OCI-LY7 (cell line): ENCODE results near the gene PDXP. TPM values are rescaled to one million over a fixed set of nuclear protein-coding genes. Genes with fewer than 3 reads are reported as not detected.

ENCODE experiments used
- BruUV-seq: library from RNA; stranded (reverse); fragments of 400-500 nt; replicated peaks from 2 replicates; lab custom pipeline; 2021; lab: Mats Ljungman, UMichigan
- CTCF ChIA-PET: fragments of 300-600 bp; sonication (Branson Sonifier 250); formaldehyde crosslinking; loops from one replicate; lab custom pipeline; 2022; ENCODE audit warnings: antibody characterized with exemption; ENCODE audit not compliant: unreplicated experiment; lab: Charles Lee
- POLR2A ChIA-PET: fragments of 300-600 bp; sonication (Branson Sonifier 250); formaldehyde crosslinking; loops from one replicate; lab custom pipeline; 2022; ENCODE audit warnings: antibody characterized with exemption; lab: Charles Lee
- DNase-seq: peaks from one replicate; pipeline ENCODE4 v3.0.0-alpha.2; 2015; ENCODE audit warnings: low spot score
- H2AFZ ChIP-seq: fragments of 200-600 bp; sonication (generic), shearing (Covaris generic); 2 replicates; pipeline ENCODE4 v1.6.1; 2014; ENCODE audit warnings: mild to moderate bottlenecking, antibody characterized with exemption, low read length, moderate library complexity
- H3K27ac ChIP-seq: fragments of 200-600 bp; sonication (generic); 2 replicates; pipeline ENCODE4 v1.5.1; 2014; ENCODE audit warnings: mixed run types, low read depth, mild to moderate bottlenecking, moderate library complexity, low read length, inconsistent platforms; ENCODE audit not compliant: poor library complexity, severe bottlenecking
- H3K36me3 ChIP-seq: fragments of 200-600 bp; sonication (generic); 2 replicates; pipeline ENCODE4 v1.6.1; 2014; ENCODE audit warnings: mild to moderate bottlenecking, antibody characterized with exemption, low read length, moderate library complexity, mixed read lengths; ENCODE audit not compliant: insufficient read depth
- H3K4me1 ChIP-seq: fragments of 200-600 bp; sonication (generic); 2 replicates; pipeline ENCODE4 v1.5.1; 2014; ENCODE audit warnings: mild to moderate bottlenecking, low read length; ENCODE audit not compliant: insufficient read depth, poor library complexity, severe bottlenecking
- H3K4me2 ChIP-seq: fragments of 200-600 bp; sonication (generic); 2 replicates; pipeline ENCODE4 v1.6.1; 2014; ENCODE audit warnings: mild to moderate bottlenecking, low read length
- H3K4me3 ChIP-seq: fragments of 200-600 bp; sonication (generic); 2 replicates; pipeline ENCODE4 v1.5.1; 2014; ENCODE audit warnings: mild to moderate bottlenecking, low read depth, low read length; ENCODE audit not compliant: poor library complexity, severe bottlenecking
- H3K79me2 ChIP-seq: fragments of 200-600 bp; sonication (generic); 2 replicates; pipeline ENCODE4 v1.6.1; 2016; ENCODE audit warnings: low read depth, mild to moderate bottlenecking, low read length, moderate library complexity, mixed read lengths; ENCODE audit not compliant: insufficient read depth
- H3K9me2 ChIP-seq: fragments of 200-600 bp; sonication (generic); 2 replicates; pipeline ENCODE4 v1.6.1; 2016; ENCODE audit warnings: mild to moderate bottlenecking, low read length, mixed read lengths; ENCODE audit not compliant: insufficient read depth
- H3K9me3 ChIP-seq: fragments of 200-600 bp; sonication (generic); 2 replicates; pipeline ENCODE4 v1.6.1; 2014; ENCODE audit warnings: mild to moderate bottlenecking, mixed run types, low read length, mixed read lengths
- H4K20me1 ChIP-seq: fragments of 200-600 bp; sonication (generic); 2 replicates; pipeline ENCODE4 v1.6.1; 2014; ENCODE audit warnings: mild to moderate bottlenecking, antibody characterized with exemption, low read length, moderate library complexity, mixed read lengths; ENCODE audit not compliant: insufficient read depth
- EZH2phosphoT487 ChIP-seq: fragments of 200-600 bp; sonication (generic); IDR thresholded peaks from 2 replicates; pipeline ENCODE4 v1.6.1; 2018; ENCODE audit warnings: low read depth, borderline replicate concordance, mild to moderate bottlenecking, mixed run types, antibody characterized with exemption, low read length, moderate library complexity, mixed read lengths
- intact Hi-C: fragments of 100-400 bp; cut with micrococcal nuclease; formaldehyde crosslinking; loops from one replicate; pipeline ENCODE4 v1.10.0; 2022; ENCODE audit not compliant: unreplicated experiment
- total RNA-seq, 2 experiments: library from RNA; depleted of rRNA in 1 of 2; stranded (reverse); fragments of >200 nt in 1 of 2; shearing (Covaris generic) in 1 of 2; gene quantifications; 2 replicates each; pipeline ENCODE4 v1.2.3, GENCODE V29; 2014 to 2022
- TF ChIP-seq, protein P1 (sequence below): fragments of 200-600 bp; sonication (generic); conservative IDR thresholded peaks from 2 replicates; pipeline ENCODE4 v1.5.1; 2014; ENCODE audit warnings: mild to moderate bottlenecking, antibody characterized with exemption, low read length, moderate library complexity, mixed read lengths

PDXP gene
- total RNA-seq, 2 experiments from 2014 or later, result 55.8 to 61.2 TPM

- no peaks in the 10 kb centered on the region for H3K9me3 ChIP-seq
- H3K4me1 ChIP-seq, result peaks cover 25% of the 10 kb centered on the region
- no peak overlapping the region for H2AFZ ChIP-seq
- TF ChIP-seq EZH2phosphoT487, result no peak
- TF ChIP-seq, protein P1, sequence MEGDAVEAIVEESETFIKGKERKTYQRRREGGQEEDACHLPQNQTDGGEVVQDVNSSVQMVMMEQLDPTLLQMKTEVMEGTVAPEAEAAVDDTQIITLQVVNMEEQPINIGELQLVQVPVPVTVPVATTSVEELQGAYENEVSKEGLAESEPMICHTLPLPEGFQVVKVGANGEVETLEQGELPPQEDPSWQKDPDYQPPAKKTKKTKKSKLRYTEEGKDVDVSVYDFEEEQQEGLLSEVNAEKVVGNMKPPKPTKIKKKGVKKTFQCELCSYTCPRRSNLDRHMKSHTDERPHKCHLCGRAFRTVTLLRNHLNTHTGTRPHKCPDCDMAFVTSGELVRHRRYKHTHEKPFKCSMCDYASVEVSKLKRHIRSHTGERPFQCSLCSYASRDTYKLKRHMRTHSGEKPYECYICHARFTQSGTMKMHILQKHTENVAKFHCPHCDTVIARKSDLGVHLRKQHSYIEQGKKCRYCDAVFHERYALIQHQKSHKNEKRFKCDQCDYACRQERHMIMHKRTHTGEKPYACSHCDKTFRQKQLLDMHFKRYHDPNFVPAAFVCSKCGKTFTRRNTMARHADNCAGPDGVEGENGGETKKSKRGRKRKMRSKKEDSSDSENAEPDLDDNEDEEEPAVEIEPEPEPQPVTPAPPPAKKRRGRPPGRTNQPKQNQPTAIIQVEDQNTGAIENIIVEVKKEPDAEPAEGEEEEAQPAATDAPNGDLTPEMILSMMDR, result no peak
- BruUV-seq, result no TSS peak
- H3K4me3 ChIP-seq, result no peak overlapping the region
- ChIA-PET CTCF (interaction anchor here (1.2 kb wide), 1 partner anchor 22 kb away, joined by 3 read pairs; no protein-coding TSS in a partner anchor), POLR2A (no interaction called here)
- intact Hi-C loops, result no loop called here
- H3K9me2 ChIP-seq, result no peaks in the 10 kb centered on the region
- peaks cover 76% of the 10 kb centered on the region for H3K36me3 ChIP-seq
- peaks cover 19% of the 10 kb centered on the region for H4K20me1 ChIP-seq
- no peak for DNase-seq
- no peak overlapping the region for H3K27ac ChIP-seq
- peaks cover 57% of the 10 kb centered on the region for H3K79me2 ChIP-seq
- no peak overlapping the region for H3K4me2 ChIP-seq
Measured at GRCh38 chr22:37664249-37665101, 6.0 kb downstream of the PDXP start.

GRCh38 chr22:37665487-37665886, 7.0 kb downstream of the PDXP start:
- intact Hi-C loops, result no loop called here
- ChIA-PET CTCF (no interaction called here), POLR2A (interaction anchor here (2.2 kb wide), 1 partner anchor 8 kb away, joined by 9 read pairs; the partner anchor contains the start of gene PDXP)
- TF ChIP-seq, protein P1, result no peak
- TF ChIP-seq EZH2phosphoT487, result no peak
- Histone ChIP-seq H2AFZ (no peak overlapping the region), H3K9me3 (no peaks in the 10 kb centered on the region), H3K4me2 (no peak overlapping the region), H3K4me1 (peaks cover 20% of the 10 kb centered on the region), H3K4me3 (no peak overlapping the region), H4K20me1 (peaks cover 9% of the 10 kb centered on the region), H3K36me3 (peaks cover 69% of the 10 kb centered on the region), H3K79me2 (peaks cover 47% of the 10 kb centered on the region), H3K9me2 (no peaks in the 10 kb centered on the region), H3K27ac (no peak overlapping the region)
- no peak for DNase-seq
- BruUV-seq, result no TSS peak

DNA sequence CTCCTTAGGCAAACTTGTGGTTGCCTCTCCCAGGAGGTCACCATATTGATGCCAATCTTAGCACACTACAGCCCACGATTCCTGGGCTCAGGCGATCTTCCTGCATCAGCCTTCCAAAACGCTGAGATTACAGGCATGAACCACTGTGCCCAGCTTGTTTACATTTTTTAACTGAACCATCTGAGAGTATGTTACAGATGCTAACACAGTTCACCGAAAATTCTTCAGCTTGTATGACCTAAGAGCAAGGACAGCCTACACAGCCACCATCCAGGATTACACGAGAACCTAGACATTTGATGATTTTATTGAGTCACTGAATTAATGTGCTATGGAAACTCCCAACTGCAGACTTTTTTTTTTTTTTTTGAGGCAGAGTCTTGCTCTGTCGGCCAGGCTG, 11.1 kb downstream of the PDXP start:
- ChIA-PET POLR2A (interaction anchor here (0.7 kb wide), 1 partner anchor 902 kb away, joined by 4 read pairs; no protein-coding TSS in a partner anchor), CTCF (no interaction called here)
- TF ChIP-seq EZH2phosphoT487, result no peak
- TF ChIP-seq, protein P1, result no peak
- no peak overlapping the region for H3K27ac ChIP-seq
- H3K9me2 ChIP-seq, result no peaks in the 10 kb centered on the region
- intact Hi-C loops, result no loop called here
- H3K4me3 ChIP-seq, result no peak overlapping the region
- peaks cover 10% of the 10 kb centered on the region for H3K4me1 ChIP-seq
- no peak overlapping the region for H2AFZ ChIP-seq
- H3K9me3 ChIP-seq, result no peaks in the 10 kb centered on the region
- no peak for DNase-seq
- H4K20me1 ChIP-seq, result no peaks in the 10 kb centered on the region
- no TSS peak for BruUV-seq
- no peak overlapping the region for H3K4me2 ChIP-seq
- H3K79me2 ChIP-seq, result peaks cover 6% of the 10 kb centered on the region
- peaks cover 38% of the 10 kb centered on the region for H3K36me3 ChIP-seq
